ENCODE results near the gene UXT.

UXT gene

DNA sequence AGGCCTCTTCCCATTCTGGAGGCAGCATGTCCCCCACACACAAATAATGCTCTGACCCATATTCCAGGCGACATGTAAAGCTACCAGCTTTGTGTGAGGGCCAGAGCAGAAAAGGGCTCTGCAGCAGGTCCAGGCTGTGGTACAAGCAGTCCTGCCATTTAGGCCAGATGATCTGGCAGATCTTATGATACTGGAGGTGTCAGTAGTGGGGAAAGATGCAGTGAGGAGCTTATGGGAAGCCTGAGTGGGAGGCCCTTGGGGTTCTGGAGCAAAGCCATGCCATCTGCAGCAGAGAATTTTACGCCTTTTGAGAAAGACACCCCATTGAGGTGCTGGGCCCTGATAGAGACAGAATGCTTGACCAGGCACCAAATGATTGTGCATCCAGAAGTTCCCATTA is 47.1 kb downstream of the UXT start:
- Histone ChIP-seq H3K4me1 (ENCODE audit: control insufficient read depth, insufficient read depth, low read depth, low read length) (no peaks in the 10 kb centered on the region), H3K23ac (ENCODE audit: low read length in 2 of 2) (no peak overlapping the region), H3K4me2 (ENCODE audit: low read length, poor library complexity, severe bottlenecking) (no peak overlapping the region), H2BK15ac (ENCODE audit: low read depth, poor library complexity, severe bottlenecking) (no peak overlapping the region), H4K8ac (ENCODE audit: low read length) (no peak overlapping the region), H2BK120ac (ENCODE audit: low read depth, low read length) (no peak overlapping the region), H3K36me3 (ENCODE audit: control insufficient read depth in 1 of 2, insufficient read depth in 2 of 2, low read depth in 1 of 2, low read length in 2 of 2) (no peaks in the 10 kb centered on the region), H3K4me3 (ENCODE audit: insufficient read depth in 1 of 2, low read depth in 1 of 2, low read length in 2 of 2) (no peak overlapping the region), H3K14ac (ENCODE audit: low read length in 2 of 2) (no peak overlapping the region), H3K27ac (ENCODE audit: low read length, poor library complexity, severe bottlenecking) (no peak overlapping the region), H3K9me3 (ENCODE audit: control insufficient read depth, low read length) (peaks cover 25% of the 10 kb centered on the region), H3K4ac (ENCODE audit: low read depth in 1 of 2, low read length in 2 of 2) (no peak overlapping the region), H3K79me1 (replicated peaks; ENCODE audit: low read length, poor library complexity, severe bottlenecking) (no peaks in the 10 kb centered on the region), H2BK12ac (ENCODE audit: low read length in 2 of 2) (no peak overlapping the region), H3K18ac (ENCODE audit: low read depth in 1 of 2, low read length in 2 of 2) (no peak overlapping the region), H2AFZ (ENCODE audit: low read depth, low read length) (no peak overlapping the region), H3K27me3 (ENCODE audit: control insufficient read depth in 1 of 2, insufficient read depth in 1 of 2, low read length in 2 of 2) (peaks cover 3 to 73% of the 10 kb centered on the region in 2 experiments), H2BK5ac (ENCODE audit: low read depth, low read length, poor library complexity, severe bottlenecking) (no peak overlapping the region), H4K91ac (ENCODE audit: low read length) (no peak overlapping the region), H3K9ac (ENCODE audit: low read length) (no peak overlapping the region), H2AK5ac (ENCODE audit: low read length, severe bottlenecking) (no peak overlapping the region)
- 86% methylated on average over 2 of the region's 2 CpGs for WGBS
- no peak for DNase-seq

- Histone ChIP-seq H4K91ac (ENCODE audit: low read length) (no peak overlapping the region), H3K9me3 (ENCODE audit: control insufficient read depth, low read length) (peaks cover 25% of the 10 kb centered on the region), H2BK15ac (ENCODE audit: low read depth, poor library complexity, severe bottlenecking) (no peak overlapping the region), H3K36me3 (ENCODE audit: control insufficient read depth in 1 of 2, insufficient read depth in 2 of 2, low read depth in 1 of 2, low read length in 2 of 2) (no peaks in the 10 kb centered on the region), H3K18ac (ENCODE audit: low read depth in 1 of 2, low read length in 2 of 2) (no peak overlapping the region), H2BK120ac (ENCODE audit: low read depth, low read length) (no peak overlapping the region), H3K4me3 (ENCODE audit: insufficient read depth in 1 of 2, low read depth in 1 of 2, low read length in 2 of 2) (no peak overlapping the region), H3K23ac (ENCODE audit: low read length in 2 of 2) (no peak overlapping the region), H2BK5ac (ENCODE audit: low read depth, low read length, poor library complexity, severe bottlenecking) (no peak overlapping the region), H3K79me1 (replicated peaks; ENCODE audit: low read length, poor library complexity, severe bottlenecking) (no peaks in the 10 kb centered on the region), H2AK5ac (ENCODE audit: low read length, severe bottlenecking) (no peak overlapping the region), H3K9ac (ENCODE audit: low read length) (no peak overlapping the region), H3K27me3 (ENCODE audit: control insufficient read depth in 1 of 2, insufficient read depth in 1 of 2, low read length in 2 of 2) (peaks cover 3 to 72% of the 10 kb centered on the region in 2 experiments), H2AFZ (ENCODE audit: low read depth, low read length) (no peak overlapping the region), H4K8ac (ENCODE audit: low read length) (no peak overlapping the region), H3K4ac (ENCODE audit: low read depth in 1 of 2, low read length in 2 of 2) (no peak overlapping the region), H2BK12ac (ENCODE audit: low read length in 2 of 2) (no peak overlapping the region), H3K4me1 (ENCODE audit: control insufficient read depth, insufficient read depth, low read depth, low read length) (no peaks in the 10 kb centered on the region), H3K4me2 (ENCODE audit: low read length, poor library complexity, severe bottlenecking) (no peak overlapping the region), H3K27ac (ENCODE audit: low read length, poor library complexity, severe bottlenecking) (no peak overlapping the region), H3K14ac (ENCODE audit: low read length in 2 of 2) (no peak overlapping the region)
- no peak for DNase-seq
- WGBS, result 96% methylated on average over 2 of the region's 2 CpGs
Observed at GRCh38 chrX:47611489-47611888, 47.5 kb downstream of the UXT start.

- Histone ChIP-seq H3K27me3 (ENCODE audit: control insufficient read depth in 1 of 2, insufficient read depth in 1 of 2, low read length in 2 of 2) (peaks cover 4 to 65% of the 10 kb centered on the region in 2 experiments), H3K27ac (ENCODE audit: low read length, poor library complexity, severe bottlenecking) (no peak overlapping the region), H3K9me3 (ENCODE audit: control insufficient read depth, low read length) (peaks cover 25% of the 10 kb centered on the region), H2BK15ac (ENCODE audit: low read depth, poor library complexity, severe bottlenecking) (no peak overlapping the region), H3K23ac (ENCODE audit: low read length in 2 of 2) (no peak overlapping the region), H3K4me3 (ENCODE audit: insufficient read depth in 1 of 2, low read depth in 1 of 2, low read length in 2 of 2) (no peak overlapping the region), H3K18ac (ENCODE audit: low read depth in 1 of 2, low read length in 2 of 2) (no peak overlapping the region), H3K4me1 (ENCODE audit: control insufficient read depth, insufficient read depth, low read depth, low read length) (no peaks in the 10 kb centered on the region), H4K8ac (ENCODE audit: low read length) (no peak overlapping the region), H2AFZ (ENCODE audit: low read depth, low read length) (no peak overlapping the region), H2BK12ac (ENCODE audit: low read length in 2 of 2) (no peak overlapping the region), H2BK120ac (ENCODE audit: low read depth, low read length) (no peak overlapping the region), H3K79me1 (replicated peaks; ENCODE audit: low read length, poor library complexity, severe bottlenecking) (no peaks in the 10 kb centered on the region), H3K4ac (ENCODE audit: low read depth in 1 of 2, low read length in 2 of 2) (no peak overlapping the region), H2AK5ac (ENCODE audit: low read length, severe bottlenecking) (no peak overlapping the region), H3K4me2 (ENCODE audit: low read length, poor library complexity, severe bottlenecking) (no peak overlapping the region), H3K9ac (ENCODE audit: low read length) (no peak overlapping the region), H4K91ac (ENCODE audit: low read length) (no peak overlapping the region), H3K36me3 (ENCODE audit: control insufficient read depth in 1 of 2, insufficient read depth in 2 of 2, low read depth in 1 of 2, low read length in 2 of 2) (no peaks in the 10 kb centered on the region), H3K14ac (ENCODE audit: low read length in 2 of 2) (no peak overlapping the region), H2BK5ac (ENCODE audit: low read depth, low read length, poor library complexity, severe bottlenecking) (no peak overlapping the region)
- DNase-seq, result no peak
- 81% methylated on average over 4 of the region's 4 CpGs for WGBS
Observed at GRCh38 chrX:47610511-47610910, 48.5 kb downstream of the UXT start.

DNA sequence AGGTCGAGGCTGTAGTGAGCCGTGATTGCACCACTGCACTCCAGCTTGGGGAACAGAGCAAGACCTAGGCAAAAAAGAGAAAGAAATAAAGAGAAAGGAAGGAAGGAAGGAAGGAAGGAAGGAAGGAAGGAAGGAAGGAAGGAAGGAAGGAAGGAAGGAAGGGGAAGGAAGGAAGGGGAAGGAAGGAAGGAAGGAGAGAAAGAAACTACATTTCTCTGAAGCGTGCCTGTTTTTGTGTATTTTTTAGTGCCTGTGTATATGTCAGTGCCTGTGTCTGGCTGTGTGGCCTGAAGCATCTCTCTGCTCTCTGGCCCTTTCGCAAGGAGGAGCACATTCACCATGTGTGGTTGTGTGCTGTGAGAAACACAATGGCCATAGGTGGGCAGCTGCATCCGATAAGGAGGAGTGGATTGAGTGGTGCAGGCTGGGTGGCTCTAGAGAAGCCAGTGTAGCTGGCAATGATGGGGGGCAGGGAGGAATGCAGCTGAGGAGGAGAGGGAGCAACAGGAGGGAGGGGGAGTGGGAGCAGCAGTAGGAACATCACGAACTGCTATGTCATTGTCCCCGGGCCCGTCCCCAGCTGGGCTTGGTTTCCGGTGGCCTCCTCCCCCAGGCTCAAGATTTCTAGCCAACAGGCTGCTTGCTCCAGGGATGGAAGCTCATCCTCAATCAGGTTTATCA is 50.7 kb downstream of the UXT start:
- Histone ChIP-seq H3K4me1 (ENCODE audit: control insufficient read depth, insufficient read depth, low read depth, low read length) (peaks cover 2% of the 10 kb centered on the region), H3K9me3 (ENCODE audit: control insufficient read depth, low read length) (peaks cover 15% of the 10 kb centered on the region), H3K4me2 (ENCODE audit: low read length, poor library complexity, severe bottlenecking) (no peak overlapping the region), H3K4me3 (ENCODE audit: insufficient read depth in 1 of 2, low read depth in 1 of 2, low read length in 2 of 2) (no peak overlapping the region), H3K27me3 (ENCODE audit: control insufficient read depth in 1 of 2, insufficient read depth in 1 of 2, low read length in 2 of 2) (peaks cover 12 to 59% of the 10 kb centered on the region in 2 experiments), H4K8ac (ENCODE audit: low read length) (no peak overlapping the region), H3K18ac (ENCODE audit: low read depth in 1 of 2, low read length in 2 of 2) (no peak overlapping the region), H3K23ac (ENCODE audit: low read length in 2 of 2) (no peak overlapping the region), H4K91ac (ENCODE audit: low read length) (no peak overlapping the region), H2AK5ac (ENCODE audit: low read length, severe bottlenecking) (no peak overlapping the region), H2BK15ac (ENCODE audit: low read depth, poor library complexity, severe bottlenecking) (no peak overlapping the region), H3K27ac (ENCODE audit: low read length, poor library complexity, severe bottlenecking) (no peak overlapping the region), H2BK12ac (ENCODE audit: low read length in 2 of 2) (no peak overlapping the region), H2AFZ (ENCODE audit: low read depth, low read length) (no peak overlapping the region), H2BK120ac (ENCODE audit: low read depth, low read length) (no peak overlapping the region), H3K9ac (ENCODE audit: low read length) (no peak overlapping the region), H3K36me3 (ENCODE audit: control insufficient read depth in 1 of 2, insufficient read depth in 2 of 2, low read depth in 1 of 2, low read length in 2 of 2) (no peaks in the 10 kb centered on the region), H3K79me1 (replicated peaks; ENCODE audit: low read length, poor library complexity, severe bottlenecking) (no peaks in the 10 kb centered on the region), H3K4ac (ENCODE audit: low read depth in 1 of 2, low read length in 2 of 2) (no peak overlapping the region), H2BK5ac (ENCODE audit: low read depth, low read length, poor library complexity, severe bottlenecking) (no peak overlapping the region), H3K14ac (ENCODE audit: low read length in 2 of 2) (no peak overlapping the region)
- WGBS, result 69% methylated on average over 5 of the region's 9 CpGs
- DNase-seq, result no peak

All from mesenchymal stem cell (in vitro differentiated cells and primary cell).